NCI-H2196 (cell line): ENCODE measurements around the gene FGF21.
A peak's percentile ranks its signal among the peaks of the same experiment; 100 is the strongest.
"Not testable (repeated sequence)": the region's sequence is repeated elsewhere in the genome, so short reads cannot be mapped to it uniquely, and the experiment has no call there.

Source experiments
- DNase-seq: peaks from one replicate; lab custom pipeline; 2025; ENCODE audit not compliant: unreplicated experiment; lab: John Stamatoyannopoulos, UW

FGF21 gene

DNA sequence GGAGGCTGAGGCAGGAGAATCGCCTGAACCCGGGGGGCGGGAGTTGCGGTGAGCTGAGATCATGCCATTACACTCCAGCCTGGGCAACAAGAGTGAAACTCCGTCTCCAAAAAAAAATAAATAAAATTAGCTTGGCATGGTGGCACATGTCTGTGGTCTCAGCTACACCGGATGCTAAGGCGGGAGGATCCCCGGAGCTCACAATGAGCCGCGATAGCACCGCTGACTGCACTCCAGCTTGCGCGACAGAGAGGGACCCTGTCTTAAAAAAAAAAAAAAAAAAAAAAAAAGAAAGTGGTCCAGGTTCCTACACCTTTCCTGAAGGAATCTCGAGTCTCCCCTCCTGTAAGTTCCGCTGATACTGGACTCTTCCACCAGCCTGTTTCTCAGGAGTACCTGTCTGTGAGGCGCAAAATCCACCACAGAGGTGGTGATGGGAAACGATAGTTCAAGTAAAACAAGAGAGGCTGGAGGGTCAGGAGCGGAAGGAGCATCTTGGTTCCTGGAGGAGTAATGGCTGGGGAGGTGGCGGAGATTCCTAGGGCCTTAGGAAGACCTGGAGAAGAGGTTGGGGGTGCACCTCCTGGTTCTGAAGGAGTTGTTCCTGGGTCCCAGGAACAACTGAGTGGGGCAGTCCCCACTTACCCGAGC lies 3.4 kb upstream of the FGF21 start:
- no peak for DNase-seq

DNA sequence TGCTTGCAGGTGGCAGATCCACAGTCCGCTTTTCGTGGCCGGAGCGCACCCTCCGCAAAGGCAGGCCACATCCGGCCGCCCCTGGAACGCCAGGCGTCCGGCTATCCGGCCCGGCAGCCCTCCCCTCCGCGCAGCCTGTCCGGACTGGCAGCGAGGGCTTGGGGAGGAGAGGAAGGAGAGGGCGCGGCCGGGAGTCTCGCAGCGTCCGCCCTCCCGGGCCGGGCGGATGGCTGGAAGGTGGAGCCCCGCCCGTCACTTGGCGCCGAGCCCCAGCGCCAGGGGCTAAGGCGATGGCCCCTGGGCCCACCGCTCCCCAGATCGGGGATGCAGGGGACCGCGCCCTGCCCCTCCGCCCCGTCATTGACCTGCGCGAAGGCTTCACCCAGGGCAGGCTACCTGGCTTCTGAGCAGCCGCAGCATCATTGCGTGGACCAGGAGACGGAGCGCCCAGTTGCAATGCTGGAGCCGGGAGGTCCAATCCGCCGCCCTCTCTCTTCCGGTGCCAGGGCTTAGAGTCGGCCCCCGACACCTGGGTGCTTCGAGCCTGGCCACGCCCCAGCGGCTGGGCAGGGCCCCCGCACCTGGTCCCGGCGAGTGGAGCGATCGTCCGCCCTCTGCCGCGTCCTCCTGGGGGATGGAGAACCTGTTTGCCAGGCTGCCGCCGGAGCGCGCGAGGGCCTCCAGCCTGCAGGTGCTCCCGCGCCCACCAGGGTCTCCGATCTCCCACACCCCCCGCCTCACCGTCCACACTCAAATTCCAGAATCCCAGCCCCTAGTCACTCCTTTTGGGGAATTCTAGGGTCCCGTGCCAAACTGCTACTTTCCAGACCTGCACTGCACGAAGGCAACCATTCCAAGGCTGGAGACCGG lies 2.6 kb upstream of the FGF21 start, which contains the start of gene FUT1:
FUT1 (minus strand) TSS at position 146 of the 870 bp plus-strand sequence. CDS start 1,360 bp downstream, outside the sequence.
- peak; percentile 97 for DNase-seq

DNA sequence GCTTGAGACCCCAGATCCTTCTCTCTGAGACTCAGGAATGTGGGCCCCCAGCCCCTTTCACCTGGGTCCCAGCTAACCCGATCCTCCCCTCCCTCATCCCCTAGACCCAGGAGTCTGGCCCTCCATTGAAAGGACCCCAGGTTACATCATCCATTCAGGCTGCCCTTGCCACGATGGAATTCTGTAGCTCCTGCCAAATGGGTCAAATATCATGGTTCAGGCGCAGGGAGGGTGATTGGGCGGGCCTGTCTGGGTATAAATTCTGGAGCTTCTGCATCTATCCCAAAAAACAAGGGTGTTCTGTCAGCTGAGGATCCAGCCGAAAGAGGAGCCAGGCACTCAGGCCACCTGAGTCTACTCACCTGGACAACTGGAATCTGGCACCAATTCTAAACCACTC lies 463 bp downstream of the FGF21 start:
- no peak for DNase-seq

DNA sequence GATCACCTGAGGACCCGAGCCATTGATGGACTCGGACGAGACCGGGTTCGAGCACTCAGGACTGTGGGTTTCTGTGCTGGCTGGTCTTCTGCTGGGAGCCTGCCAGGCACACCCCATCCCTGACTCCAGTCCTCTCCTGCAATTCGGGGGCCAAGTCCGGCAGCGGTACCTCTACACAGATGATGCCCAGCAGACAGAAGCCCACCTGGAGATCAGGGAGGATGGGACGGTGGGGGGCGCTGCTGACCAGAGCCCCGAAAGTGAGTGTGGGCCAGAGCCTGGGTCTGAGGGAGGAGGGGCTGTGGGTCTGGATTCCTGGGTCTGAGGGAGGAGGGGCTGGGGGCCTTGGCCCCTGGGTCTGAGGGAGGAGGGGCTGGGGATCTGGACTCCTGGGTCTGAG lies 888 bp downstream of the FGF21 start:
- no peak for DNase-seq

DNA sequence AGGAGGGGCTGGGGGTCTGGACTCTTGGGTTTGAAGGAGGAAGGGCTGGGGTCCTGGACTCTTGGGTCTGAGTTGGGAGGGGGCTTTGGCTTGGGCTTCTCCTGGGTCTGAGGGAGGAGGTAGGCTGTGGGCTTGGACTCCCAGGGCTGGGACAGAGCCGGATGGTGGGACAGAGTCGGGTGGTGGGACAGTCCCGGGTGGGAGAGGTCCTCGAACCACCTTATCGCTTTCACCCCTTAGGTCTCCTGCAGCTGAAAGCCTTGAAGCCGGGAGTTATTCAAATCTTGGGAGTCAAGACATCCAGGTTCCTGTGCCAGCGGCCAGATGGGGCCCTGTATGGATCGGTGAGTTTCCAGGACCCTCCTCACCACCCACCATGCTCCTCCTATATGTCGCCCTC lies 1.4 kb downstream of the FGF21 start:
- no peak for DNase-seq

DNA sequence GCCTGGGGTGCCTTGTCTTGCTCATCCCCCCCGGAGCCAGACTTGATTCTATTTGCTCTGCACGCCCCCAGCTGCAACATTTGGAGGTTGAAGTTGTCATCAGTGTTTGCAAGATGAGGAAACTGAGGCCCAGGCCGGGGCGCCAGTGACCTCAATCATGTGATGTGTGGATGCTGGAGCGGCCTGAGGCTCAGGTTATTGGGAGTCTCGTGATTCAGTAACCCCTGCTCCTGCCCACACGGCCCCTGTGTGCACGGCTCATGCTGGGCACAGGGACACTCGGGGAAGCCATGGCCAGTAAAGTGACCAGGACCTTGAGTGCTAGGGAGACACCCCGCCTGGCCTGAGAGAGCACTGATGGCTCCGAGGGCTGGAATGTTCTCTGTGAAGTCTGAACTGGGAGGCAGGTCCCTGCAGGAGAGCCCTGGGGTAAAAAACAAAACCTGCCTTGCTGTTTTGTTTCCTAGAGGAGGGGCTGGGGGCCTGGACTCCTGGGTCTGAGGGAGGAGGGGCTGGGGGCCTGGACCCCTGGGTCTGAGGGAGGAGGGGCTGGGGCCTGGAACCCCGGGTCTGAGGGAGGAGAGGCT lies 1.9 kb downstream of the FGF21 start:
- DNase-seq, result no peak

DNA sequence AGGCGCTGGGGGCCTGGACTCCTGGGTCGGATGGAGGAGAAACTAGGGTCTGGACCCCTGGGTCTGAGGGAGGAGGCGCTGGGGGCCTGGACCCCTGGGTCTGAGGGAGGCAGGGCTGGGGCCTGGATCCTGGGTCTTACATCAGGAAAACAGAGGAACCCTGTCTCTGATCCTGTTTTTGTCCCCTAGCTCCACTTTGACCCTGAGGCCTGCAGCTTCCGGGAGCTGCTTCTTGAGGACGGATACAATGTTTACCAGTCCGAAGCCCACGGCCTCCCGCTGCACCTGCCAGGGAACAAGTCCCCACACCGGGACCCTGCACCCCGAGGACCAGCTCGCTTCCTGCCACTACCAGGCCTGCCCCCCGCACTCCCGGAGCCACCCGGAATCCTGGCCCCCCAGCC lies 2.4 kb downstream of the FGF21 start:
- DNase-seq, result no peak

DNA sequence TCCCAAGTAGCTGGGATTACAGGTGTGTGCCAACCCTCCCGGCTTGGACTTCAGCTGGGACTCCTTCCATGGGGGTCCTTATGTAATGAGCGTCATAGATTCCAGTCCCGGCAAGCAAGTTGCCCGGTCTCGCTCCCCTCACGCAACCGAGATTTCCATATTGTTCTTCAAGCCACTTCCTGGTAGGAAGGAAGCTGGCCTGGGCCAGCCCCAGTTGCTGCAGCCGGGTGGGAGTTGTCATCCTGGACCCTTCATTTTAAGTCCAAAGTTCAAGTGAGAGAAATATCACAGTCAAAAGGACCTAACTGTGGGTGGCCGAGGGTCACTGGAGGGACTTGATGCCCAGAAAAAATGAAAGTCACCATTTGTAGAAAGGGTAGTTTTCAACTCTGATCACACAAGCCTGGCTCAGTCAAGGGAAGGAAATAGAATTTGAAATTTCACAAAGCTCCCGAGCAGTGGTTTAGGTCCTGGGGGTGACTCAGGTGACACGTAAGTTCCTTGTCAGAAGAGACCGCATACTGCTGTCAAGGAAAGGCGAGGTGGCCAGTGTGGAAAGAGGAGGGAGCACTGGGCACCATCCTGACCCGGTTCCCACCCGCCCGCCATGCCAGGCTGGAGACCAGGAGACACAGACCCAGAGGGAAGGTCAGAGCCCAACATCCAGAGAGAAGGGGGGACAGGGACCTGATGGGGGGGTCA lies 5.3 kb downstream of the FGF21 start:
- no peak for DNase-seq

DNA sequence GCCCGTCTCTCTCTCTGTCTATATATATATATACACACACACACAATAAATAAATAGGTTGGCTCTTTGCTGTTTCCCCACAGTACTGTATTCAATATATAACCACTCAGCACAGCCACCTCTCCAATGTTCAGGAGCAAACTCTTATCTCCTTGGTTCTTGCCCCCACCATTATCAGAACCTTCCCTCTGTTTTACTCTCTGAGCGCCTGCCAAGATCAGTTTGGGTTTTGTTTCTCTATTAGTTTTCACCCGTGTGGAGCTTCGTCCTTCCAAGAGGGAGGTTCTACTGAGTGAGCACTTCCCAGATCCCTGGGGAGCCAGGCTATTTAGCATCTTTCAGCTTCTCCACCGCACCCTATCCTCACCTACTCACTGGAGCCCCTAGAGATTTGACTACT lies 10.5 kb downstream of the FGF21 start:
- not testable (repeated sequence) for DNase-seq

DNA sequence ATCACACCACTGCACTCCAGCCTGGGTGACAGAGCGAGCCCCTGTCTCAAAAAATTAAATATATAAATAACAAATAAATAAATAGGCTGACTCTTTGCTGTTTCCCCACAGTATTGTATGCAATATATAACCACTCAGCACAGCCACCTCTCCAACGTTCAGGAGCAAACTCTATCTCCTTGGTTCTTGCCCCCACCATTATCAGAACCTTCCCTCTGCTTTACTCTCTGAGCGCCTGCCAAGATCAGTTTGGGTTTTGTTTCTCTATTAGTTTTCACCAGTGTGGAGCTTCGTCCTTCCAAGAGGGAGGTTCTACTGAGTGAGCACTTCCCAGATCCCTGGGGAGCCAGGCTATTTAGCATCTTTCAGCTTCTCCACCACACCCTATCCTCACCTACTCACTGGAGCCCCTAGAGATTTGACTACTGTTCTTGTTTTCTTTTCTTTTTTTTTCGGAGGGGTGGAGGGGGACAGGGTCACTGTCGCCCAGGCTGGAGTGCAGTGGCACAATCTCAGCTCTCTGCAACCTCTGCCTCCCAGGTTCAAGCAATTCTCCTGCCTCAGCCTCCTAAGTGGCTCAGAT lies 12.9 kb downstream of the FGF21 start:
- not testable (repeated sequence) for DNase-seq

DNA sequence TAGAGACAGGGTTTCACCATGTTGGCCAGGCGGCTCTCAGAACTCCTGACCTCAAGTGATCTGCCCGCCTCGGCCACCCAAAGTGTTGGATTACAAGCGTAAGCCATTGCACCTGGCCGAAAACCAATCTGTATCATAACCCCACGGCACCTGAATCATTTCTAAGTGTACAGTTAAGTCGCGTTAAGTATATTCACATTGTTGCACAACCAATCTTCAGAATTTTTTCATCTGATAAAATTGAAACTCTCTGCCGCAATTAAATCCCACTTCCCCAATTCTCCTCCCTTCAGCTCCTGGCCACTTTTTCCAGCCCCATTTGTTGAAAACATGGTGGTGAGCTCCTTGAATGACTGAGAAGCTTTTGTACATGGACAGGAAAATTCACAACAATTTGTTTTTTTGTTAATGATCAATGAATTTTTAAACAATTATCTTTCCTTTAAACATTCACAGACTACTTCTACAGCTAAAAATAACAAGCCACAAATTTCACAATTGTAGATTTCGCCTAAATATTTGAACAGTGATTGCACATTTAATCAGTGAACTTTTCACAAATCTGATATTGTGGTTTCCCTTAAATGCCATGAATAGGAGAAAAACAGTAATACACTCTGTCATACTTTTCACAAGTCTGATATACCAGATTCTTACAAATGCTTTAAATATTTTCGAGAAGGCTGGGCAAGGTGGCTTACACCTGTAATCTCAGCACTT lies 13.8 kb downstream of the FGF21 start:
- DNase-seq, result no peak

DNA sequence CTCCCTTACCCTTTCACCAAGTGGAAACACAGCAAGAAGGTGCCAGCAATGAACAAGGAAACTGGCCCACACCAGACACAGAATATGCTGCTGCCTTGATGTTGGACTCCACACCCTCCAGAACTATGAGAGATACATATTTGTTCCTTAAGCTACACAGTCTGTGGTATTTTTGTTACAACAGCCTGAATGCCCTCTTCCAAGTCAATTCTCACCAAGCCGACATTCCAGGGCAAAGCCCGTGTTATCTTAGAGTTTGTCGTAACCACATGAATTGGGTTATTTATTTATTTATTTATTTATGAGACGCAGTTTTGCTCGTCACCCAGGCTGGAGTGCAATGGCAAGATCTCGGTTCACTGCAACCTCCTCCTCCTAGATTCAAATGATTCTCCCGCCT lies 14.9 kb downstream of the FGF21 start:
- no peak for DNase-seq

DNA sequence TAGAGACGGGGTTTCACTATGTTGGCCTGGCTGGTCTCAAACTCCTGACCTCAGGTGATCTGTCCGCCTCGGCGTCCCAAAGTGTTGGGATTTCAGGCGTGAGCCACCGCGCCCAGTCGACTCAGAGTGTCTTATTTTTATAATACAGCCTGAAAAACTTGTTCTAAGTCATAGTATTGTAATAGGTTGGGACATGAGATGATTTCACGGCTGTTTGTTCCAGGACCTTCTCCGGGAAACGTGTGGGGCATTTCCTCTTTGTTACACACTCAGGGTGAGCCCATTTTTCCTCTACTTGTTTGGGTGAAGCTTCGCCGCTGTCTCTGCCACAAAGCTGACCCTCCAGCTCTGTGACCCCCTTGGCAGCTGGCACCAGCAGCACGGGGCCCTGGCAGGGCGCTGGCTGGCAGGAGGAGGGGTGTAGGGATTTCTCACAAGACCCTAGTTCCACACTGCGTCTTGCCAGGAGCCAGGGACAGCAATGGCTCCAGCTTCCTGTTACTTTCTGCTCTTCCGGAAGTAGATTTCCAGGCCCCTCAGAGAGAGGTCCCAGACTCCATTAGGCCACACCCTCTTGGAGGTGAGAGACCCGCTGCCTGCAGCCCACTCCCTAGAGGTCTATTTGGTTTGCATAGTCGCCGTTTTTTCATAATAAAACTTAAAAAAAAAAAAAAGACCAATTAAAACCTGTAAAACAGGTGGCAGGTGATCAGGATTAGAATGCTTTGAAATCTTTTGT lies 15.6 kb downstream of the FGF21 start:
- no peak for DNase-seq

DNA sequence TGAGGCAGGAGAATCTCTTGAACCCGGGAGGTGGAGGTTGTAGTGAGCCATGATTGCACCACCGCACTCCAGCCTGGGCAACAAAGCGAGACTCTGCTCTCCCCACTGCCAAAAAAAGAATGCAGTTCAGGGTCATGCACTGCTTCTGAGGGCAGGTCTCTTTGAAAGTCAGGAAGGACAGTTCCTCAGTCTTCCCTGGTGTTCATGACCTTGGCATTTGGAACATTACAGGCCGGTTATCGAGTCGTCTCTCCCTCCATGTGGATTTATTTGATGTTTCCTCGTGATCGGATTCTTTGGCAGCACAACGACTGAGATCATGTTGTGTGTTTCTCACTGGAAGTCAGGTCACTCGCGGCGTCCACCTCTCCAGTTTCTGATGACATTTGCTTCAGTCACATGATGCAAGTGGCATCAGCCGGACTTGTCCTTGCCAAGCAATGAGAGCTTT lies 17.2 kb downstream of the FGF21 start:
- DNase-seq, result peak; percentile 12

DNA sequence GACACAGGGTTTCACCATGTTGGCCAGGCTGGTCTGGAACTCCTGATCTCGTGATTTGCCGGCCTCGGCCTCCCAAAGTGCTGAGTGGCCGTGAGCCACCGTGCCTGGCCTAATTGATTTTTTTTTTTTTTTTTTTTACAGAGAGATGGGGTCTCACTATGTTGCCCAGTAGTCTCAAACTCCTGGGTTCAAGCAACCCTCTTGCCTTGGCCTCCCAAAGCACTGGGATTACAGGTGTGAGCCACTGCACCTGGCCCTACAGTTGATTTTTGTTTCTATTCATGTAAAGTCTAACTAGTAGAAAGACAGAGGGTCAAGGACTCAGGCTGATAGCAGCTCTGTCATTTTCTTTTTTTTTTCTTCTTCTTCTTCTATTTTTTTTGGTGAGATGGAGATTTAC lies 21.8 kb downstream of the FGF21 start:
- DNase-seq, result no peak

DNA sequence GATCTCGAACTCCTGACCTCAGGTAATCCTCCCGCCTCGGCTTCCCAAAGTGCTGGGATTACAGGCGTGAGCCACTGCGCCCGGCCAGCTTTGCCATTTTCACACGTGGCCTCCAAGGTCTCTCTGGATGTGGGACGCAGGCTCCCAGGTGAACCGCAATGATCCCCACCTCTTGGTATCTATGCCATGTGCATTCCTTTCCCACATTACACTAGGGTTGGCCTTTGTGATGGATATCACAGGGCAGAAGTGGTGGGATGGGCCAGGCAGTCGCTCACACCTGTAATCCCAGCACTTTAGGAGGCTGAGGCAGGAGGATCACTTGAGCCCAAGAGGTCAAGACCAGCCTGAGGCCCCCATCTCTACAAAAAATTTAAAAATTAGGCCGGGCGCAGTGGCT lies 22.4 kb downstream of the FGF21 start:
- no peak for DNase-seq

DNA sequence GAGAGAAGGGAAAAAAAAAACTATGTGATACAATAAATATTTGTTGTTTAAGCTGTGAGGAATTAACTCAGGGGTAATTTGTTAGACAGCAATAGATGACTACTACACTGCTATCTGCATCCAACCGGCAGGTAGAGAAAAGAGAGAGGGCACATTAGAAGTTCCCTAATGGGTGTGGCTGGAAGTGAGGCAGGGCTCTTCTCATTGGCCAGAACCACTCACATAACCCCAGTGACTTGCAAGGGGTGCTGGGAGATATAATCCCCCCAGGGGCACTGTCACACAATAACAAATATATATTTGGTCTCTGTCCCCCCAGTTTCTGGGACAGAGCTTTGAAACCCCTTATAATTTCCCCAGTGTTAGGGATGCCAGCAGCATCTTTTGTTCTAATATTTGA lies 24.3 kb downstream of the FGF21 start:
- no peak for DNase-seq

DNA sequence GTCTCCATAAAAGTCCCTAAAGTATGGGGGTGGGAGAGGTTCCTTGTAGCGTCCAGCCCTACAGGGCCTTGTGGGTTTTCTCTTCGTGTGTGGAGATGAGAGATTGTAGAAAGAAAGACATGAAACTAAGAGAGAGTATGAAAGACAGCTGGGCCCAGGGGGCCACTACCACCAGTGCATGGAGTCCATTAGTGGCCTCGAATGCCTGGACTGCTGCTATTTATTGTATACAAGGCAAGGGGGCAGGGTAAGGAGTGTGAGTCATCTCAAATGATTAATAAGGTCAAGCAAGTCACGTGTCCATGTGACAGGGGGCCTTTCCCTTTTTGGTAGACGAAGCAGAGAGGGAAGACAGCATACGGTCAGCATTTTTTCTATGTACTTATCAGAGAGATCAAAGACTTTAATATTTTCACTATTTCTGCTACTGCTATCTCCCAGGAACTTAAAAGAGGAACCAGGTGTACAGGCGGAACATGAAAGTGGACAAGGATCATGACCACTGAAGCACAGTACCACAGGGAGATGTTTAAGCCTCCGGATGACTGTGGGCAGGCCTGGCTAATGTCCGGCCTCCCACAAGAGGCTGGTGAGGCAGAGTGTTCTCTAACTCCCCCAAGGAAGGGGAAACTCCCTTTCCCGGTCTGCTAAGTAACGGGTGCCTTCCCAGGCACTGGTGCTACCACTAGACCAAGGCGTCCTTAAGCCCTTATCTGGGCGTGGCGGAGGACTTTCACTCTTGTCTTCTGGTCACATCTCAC lies 25.5 kb downstream of the FGF21 start:
- DNase-seq, result no peak

DNA sequence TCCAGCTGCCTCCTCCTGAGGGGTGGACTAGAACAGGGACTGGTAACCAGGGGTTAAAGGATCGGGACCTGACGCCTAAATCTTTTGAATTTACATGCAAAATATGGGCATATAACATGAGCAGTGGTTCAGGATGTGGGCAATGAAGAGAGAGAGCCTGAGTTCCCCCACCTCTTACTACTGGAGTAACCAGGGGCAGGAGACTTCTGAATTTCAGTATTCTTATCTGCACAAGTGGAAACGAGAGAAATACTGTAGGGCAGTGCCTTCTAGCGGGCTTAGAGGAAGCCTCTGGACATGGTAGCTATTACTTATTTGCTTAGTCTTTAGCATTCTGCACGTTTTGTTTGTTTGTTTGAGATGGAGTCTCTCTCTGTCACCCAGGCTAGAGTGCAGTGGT lies 29.2 kb downstream of the FGF21 start:
- no peak for DNase-seq
